NCI-H446 treated with DMSO at 0.1 percent for 48 hours (cell line): ENCODE measurements around the gene NPC1L1.
A peak's percentile ranks its signal among the peaks of the same experiment; 100 is the strongest.
"Not testable (repeated sequence)": the region's sequence is repeated elsewhere in the genome, so short reads cannot be mapped to it uniquely, and the experiment has no call there.

Experiments
- DNase-seq: peaks from one replicate; lab custom pipeline; 2025; lab: John Stamatoyannopoulos, UW

NPC1L1 gene

DNA sequence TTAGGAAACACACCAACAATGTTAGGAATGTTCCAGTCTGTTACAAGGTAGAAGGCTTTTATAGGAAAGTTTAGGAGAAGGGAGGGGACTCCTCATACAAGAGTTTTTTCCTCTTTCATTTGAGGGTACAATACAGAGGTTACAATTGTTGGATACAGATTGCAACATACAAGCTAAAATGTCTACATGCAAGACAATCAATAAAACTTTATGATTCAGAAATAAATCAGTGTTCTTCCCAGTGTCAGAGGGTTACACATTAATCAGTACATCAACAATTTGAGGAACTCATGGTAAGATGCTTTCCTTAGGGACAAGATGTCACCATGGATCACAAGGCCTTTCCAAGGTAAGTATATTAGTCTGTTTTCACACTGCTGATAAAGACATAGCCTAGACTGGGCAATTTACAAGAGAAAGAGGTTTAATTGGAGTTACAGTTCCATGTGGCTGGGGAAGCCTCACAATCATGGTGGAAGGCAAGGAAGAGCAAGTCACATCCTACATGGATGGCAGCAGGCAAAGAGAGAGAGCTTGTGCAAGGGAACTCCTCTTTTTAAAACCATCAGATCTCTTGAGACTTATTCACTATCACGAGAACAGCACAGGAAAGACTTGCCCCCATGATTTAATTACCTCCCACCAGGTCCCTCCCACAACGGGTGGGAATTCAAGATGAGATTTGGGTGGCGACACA lies 34.4 kb downstream of the NPC1L1 start:
- not testable (repeated sequence) for DNase-seq

DNA sequence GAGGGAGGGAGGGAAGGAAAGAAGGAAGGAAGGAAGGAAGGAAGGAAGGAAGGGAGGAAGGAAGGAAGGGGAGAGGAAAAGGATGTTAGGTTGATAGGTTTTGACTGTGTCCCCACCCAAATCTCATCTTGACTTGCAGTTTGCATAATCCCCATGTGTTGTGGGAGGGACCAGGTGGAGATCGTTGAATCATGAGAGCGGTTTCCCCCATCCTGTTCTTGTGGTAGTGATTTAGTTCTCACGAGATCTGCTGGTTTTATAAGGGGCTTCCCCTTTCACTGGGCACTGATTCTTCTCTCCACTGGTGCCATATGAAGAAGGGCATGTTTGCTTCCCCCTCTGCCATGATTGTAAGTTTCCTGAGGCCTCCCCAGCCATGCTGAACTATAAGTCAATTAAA lies 35.5 kb downstream of the NPC1L1 start:
- DNase-seq = no peak

DNA sequence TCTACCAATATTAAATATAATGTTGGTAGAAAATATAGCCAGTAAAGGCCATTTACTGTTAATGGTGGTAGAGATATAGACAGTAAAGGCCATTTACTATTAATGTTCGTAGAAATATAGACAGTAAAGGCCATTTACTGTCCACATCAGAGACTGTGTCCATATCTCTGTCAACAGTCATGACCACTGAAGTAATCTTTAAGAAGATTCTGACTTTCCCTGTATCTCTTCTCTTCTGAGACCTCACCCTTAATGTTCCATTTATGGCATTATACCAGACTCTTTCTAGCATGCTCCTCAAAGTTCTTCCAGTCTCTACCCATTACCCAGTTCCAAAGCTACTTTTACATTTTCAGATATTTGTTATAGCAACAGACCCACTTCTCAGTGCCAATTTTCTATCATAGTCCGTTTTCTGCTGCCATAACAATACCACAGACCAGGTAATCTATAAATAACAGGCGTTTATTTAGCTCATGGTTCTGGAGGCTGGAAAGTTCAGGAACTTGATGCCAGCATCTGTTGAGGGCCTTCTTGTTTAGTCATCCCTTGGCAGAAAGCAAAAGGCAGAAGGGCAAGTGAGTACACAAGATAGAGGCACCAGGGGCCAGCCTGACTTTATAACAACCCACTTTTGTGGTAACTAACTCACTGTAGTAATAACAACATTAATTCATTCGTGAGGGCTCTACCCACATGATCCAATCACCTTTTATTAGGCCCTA lies 42.7 kb downstream of the NPC1L1 start:
- DNase-seq = no peak

DNA sequence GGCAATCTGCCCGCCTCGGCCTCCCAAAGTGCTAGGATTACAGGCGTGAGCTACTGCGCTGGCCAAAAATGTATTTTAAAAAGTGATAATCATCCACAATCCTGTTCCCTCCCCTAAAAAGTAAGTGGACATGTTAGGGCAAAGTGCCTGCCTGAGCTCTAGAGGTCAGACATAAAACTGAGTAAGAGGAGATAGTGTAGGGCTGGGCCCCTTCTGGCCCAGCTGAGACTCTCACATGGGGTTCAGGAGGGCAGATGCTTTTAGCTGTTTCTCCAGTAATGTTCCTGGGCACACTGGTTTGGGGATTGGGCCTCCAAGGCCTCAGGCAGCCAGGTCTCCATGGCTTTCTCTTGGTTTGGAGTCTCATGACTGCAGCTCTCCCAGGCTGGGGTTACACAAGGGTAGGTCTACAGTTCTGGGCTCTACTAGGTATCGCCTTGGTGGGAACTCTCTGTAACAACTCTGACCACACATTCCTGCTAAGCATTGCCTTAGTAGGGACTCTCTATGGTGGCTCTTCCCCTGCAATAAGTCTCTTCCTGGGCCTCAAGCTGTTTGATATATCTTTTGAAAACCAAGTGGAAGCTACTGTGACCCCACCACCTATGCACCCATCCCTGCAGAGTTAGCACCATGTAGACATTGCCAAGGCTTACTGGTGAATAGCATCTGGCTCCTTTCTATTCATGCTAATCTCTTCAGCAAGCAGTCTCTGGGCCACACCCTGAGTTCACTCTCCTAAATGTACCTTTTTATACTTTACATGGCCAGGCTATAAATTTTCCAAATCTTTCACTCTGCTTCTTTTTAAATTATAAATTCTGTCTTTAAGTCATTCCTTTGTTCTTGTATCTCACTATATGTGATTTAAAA lies 43.7 kb downstream of the NPC1L1 start:
- DNase-seq = no peak

DNA sequence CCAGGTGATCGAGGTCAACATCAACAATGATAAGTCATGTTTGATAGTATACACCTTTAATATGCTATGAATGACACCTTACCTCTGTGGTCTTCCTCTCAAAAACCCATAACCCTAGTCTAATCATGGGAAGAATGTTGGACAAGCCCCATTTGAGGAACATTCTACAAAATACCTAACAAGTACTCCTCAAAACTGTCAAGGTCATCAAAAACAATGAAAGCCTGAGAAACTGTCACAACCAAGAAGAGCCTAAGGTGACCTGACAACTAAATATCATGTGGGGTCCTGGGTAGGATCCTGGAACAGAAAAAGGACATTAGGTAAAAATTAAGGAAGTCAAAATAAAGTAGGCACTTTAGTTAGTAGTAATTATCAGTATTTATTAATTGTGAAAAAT lies 44.7 kb downstream of the NPC1L1 start:
- DNase-seq = no peak

DNA sequence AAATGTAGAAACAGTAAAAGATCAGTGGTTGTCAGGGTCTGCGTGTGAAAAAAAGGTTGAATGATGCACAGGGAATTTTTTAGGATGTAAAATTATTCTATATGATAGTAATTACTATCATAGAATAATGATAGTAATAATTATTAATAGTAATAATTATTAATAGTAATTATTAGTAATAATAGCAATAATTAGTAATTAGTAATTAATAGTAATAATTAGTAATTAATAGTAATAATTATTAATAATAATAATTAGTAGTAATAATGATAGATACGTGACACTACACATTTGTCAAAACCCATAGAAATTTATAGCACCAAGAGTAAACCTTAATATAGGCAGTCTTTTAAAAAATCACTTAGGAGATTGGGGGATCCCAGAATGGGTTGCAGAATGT lies 46.2 kb downstream of the NPC1L1 start:
- no peak for DNase-seq

DNA sequence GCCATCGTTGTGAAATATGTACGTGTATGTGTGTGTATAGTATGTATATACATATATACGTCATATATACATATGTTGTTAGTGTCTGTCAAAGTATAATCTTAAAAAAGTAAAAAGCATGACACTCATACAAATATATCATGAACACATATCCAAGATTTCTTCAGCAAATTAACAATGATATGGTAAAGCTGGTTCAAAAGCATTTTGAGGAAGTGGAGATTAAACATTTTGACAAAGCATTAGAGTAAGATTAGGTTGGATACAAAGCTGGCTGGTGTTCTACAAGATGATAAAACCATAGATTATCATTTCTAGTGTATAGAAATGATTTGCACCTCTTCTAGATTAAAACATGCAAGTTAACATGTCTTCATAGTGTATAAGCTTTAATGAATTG lies 49.9 kb downstream of the NPC1L1 start:
- no peak for DNase-seq

DNA sequence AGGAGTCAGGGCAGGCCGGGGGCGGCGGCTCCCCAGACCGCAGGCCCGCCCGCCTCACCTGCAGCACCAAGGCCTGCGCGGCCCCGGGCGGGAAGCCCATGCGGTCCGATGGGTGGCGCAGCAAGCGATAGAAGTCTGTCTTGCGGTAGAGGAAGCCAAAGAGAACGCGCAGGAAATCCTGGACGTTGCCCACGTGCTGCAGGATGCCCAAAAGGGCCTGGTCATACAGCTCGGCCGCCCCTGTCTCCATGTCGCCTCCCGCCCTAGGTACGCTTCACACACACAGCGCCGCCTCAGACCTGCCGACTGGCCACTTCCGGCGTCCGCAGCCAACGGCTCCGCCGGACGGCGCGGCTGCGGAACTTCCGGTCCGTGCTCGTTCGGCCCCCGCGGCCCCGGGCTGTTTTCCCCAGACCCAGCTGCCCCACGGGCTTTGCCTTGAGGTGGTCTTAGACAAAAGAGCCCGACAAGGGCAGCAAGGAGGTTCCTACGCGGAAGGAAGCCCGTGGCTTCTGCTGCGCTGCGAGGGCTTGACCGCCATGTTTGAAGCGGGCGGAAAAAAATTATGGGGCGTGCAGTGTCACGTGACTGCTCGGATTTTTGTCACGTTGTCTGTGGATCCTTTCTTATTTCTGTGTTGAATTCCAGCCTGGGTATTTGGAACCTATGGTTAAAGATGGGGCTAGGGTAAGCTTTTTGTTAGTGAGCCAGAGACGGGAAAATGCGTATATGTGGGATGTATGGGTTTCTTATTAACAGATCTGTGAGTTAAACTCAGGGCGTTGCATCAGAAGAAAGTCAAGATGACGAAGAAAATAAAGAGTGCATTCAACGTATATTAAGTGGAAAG lies 50.6 kb downstream of the NPC1L1 start, which contains the start of gene NUDCD3:
Gene NUDCD3 (minus strand): TSS at position 308 of the 850 bp plus-strand sequence. CDS start 58 bp downstream, at position 250.
- peak; percentile 79 for DNase-seq

DNA sequence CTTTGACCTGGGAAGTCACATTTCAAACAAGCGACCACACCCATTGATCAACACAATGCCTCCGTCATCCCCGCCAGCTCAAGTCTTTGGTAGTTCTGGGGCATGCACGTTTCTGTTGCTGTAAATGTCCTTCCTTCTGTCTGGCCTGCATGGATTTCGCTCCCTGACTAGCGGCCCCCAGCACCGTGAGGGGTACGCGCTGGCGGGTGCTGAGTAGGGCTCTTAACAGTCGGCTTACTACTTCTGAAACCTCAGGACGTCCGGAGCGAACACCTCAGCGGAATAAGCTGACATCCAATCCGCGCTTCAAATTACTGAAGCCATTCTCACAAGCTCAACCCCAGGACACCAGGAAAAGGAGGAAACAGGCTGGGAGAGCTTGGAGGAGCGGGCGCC lies 51.2 kb downstream of the NPC1L1 start:
- DNase-seq = no peak

DNA sequence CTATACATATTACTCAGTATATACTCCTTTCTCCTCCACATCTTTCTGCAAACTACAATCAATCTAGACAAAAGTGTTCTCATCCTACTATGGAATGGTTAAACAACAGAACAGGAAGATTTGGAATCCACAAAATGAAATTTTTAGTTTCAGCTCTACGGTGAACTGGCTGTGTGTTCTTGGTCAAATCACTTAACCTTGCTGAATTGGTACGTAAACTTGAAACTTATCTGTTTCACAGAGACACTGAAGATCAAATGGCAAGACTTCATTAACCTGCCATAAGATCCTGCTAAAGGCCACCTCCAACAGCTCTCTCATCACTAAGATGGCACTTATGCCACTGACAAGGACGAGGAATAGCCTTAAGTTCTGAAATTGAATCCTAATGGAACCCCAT lies 52.2 kb downstream of the NPC1L1 start:
- DNase-seq = no peak

DNA sequence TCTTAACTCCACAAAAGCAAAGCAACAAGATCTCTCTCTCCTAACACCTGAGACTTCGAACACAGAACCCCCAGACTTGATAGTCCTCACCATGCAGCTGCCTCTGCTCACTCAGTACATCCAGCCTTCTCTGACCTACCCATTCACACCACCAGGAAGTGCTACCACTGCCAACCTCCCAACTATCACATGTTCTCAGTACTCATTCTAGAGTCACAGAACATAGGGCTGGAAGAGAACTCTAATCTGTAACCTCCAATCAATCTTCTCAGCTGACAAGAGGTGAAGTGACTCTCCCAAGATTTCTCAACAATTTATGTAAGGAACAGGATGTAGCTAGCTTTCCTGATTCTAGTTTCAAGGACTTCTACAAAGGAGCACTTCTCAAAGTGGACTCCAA lies 54.4 kb downstream of the NPC1L1 start:
- no peak for DNase-seq

DNA sequence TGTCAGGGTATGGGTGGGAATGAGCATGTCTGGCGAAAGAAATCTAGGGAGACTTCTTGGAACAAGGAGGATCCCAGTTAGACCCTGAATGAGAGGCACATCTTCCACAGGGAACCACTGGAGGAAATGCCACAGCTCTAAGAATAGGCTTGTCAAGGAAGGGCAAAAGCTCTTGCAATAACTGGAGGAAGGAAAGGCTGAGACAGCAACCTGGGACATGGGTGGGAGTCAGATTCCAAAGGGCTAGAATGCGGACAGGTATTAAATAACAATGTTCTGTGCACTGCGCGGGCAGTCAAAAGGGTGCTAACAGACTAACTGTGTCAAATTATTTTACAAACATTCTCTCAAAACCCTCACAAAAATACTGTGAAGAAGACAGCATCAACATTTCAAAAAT lies 55.1 kb downstream of the NPC1L1 start:
- DNase-seq = no peak

DNA sequence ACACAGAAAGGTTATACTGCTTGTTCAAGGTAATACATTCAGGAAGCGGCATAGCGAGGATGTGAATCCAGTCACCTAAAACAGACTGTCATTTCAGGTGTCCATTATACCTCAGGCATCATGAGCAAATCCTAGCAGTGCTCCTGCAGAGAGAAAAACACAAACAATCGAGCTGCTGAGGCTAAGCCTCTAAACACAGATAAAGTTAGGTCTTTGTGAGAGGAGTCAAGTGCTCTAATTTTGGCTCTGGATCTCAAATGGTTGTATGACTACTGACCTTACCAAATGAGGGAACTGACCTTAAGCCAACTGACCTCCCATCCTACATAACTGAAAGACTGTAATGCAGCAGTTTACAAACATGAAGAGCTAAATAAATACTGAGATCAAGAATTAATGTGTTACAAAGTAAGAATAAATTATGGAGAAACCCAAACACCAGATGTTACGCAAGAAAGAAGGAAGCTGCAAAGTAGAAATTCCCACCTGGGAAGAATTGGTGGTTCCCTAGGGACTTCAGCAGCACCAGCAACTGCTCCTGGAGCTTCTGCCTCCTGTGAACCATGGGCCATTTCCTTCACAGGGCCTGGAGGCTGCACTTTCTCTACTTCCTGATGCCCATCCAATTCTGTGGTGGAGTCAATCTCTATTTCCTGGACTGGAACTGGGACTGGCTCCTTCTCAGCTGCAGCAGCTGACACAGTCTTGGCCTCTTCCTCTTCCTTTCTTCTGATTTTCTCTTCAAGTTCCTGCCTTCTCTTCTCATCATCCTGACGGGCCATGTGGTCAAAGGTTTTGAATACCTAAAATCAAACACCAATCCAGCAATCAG lies 56.4 kb downstream of the NPC1L1 start:
- DNase-seq = no peak

DNA sequence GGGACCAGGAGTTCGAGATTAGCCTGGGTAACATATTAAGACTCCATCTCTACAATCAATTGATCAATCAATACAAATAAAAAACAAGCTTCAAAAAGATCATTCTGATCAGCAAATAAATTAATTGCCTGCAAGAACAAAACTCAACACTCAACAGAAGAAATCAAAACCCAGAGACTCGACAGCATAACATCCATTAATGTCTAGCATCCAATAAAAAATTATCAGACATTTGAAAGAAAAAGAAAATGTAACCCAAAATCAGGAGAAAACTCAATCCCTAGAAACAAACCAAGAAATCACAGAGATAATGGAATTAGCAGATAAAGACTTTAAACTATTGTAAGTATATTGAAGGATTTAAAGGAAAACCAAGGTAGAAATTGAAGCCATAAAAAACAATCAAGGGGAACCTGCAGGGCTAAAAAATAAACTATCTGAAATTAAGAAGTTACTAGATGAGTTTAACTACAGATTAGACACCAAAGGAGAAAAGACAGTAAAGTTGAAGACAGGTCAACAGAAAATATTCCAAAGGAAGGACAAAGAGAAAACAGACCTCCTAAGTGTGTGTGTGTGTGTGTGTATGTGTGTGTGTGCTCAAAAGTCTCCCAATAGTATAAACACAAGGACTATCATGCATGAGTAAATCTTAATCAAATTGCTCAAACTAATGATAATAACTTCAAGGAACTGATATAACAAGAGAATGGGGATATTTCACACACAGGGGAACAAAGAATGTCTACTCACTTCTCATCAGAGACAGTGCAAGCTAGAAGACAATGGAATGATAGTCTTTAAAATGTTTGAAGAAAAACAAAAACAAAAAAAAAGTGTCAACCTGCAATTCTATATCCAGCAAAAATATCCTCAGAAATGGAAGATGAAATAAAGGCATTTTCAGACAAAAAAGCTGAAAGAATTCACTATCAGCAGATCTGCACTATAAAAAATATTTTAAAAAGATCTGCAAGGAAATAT lies 58.3 kb downstream of the NPC1L1 start:
- no peak for DNase-seq

DNA sequence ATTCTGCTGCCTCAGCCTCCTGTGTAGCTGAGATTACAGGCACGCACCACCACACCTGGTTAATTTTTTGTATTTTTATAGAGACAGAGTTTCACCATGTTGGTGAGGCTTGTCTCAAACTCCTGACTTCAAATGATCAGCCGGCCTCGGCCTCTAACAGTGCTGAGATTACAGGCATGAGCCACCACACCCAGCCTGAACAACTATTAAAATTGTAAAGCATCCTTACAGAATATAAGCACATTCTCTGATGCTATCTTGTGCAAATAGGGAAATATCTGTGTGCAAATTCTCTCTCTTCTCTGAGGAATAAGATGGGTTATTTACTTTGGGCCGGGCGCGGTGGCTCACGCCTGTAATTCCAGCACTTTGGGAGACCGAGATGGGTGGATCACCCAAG lies 63.2 kb downstream of the NPC1L1 start:
- no peak for DNase-seq

DNA sequence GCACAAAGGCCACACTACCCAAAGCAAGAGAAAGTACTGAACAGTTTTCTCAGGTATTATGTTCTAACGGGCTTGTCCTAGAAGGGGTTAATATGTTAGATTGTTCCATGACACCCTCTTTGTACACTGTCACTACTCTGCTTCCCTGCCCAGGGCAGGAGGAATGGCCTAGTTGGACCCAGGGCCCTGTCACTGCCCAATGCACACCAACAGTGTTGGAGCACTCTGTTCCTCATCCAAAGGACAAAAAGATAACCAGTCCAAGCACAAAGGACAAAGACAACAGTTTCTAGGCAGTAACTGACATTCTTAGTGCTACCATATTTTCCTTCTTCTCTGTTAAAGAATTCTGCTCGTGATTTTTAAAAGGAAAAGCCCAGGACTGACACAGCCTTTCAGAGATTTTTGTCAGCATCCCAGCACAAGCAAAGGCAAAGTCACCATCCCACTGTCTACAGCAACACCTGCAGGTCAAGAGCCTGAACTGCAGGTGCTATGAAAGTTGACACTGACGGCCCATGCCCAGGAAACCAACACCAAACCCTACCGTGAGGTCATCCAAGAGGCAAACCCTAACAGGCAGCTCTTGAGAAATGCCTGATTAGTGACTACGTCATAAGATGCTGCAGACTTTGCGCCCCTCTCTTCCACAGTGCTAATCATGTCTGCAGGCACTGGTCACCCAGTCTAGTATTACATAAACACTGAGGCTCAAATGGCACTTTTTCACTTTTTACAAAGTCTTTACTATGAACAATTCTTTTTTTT lies 63.9 kb downstream of the NPC1L1 start:
- DNase-seq = no peak

DNA sequence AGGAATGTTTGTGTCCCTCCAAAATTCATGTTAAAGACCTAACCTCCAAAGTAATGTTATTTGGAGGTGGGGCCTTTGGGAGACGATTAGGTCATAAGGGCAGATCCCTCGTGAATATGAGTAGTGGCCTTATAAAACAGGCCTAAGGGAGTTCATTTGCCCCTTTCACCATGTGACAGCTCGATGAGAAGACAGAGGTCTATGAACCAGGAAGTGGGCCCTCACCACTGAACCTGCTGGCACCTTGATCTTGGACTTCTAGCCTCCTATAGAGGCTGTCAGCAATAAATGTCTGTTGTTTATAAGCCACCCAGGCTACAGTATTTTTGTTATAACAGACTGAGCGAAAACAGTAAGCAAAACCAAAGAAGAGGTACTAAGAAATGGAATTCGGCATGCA lies 64.8 kb downstream of the NPC1L1 start:
- DNase-seq = no peak

DNA sequence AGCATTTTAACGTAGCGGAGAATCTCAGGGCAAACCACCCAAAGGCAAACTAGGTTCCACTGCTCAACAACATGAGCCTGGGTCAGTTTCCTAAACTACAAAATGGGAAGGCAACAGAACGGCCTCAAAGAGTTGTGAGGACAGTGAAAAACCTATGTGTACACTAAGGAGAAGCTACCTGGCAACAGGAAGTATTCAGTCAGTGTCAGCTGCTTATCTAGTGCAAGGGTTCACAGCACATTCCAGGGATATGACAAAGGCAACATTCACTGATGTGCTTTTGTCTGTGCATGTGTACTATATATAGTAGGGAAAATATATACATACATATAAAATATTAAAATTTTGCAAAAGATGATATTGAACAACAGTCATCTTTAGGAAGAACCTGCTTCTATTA lies 67.8 kb downstream of the NPC1L1 start:
- no peak for DNase-seq

DNA sequence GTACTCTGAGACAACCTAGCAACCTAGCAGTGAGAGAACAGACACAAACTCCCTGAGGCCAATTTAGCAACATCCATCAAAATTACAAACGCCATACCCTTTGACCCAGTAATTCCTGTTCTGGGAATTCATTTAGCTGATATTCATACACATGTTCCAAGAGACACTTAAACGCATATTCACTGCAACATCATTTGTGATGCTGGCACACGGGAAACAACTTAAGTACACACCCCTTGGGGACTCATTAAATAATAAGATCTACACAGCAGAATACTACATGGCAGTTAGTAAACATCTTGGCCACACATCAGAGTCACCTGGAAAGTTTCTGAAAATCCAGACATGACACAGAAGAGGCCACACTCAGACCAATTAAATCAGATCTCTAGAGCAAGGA lies 68.3 kb downstream of the NPC1L1 start:
- DNase-seq = no peak
